TTC549 (cell line): ENCODE data around the gene SUN3.
"Not testable (repeated sequence)": the region's sequence is repeated elsewhere in the genome, so short reads cannot be mapped to it uniquely, and the experiment has no call there.

Source experiments
- FAIRE-seq: peaks from 2 replicates; lab custom pipeline; 2012; peaks lifted over from hg19 to GRCh38; lab: Jason Lieb, UNC

Gene SUN3

DNA sequence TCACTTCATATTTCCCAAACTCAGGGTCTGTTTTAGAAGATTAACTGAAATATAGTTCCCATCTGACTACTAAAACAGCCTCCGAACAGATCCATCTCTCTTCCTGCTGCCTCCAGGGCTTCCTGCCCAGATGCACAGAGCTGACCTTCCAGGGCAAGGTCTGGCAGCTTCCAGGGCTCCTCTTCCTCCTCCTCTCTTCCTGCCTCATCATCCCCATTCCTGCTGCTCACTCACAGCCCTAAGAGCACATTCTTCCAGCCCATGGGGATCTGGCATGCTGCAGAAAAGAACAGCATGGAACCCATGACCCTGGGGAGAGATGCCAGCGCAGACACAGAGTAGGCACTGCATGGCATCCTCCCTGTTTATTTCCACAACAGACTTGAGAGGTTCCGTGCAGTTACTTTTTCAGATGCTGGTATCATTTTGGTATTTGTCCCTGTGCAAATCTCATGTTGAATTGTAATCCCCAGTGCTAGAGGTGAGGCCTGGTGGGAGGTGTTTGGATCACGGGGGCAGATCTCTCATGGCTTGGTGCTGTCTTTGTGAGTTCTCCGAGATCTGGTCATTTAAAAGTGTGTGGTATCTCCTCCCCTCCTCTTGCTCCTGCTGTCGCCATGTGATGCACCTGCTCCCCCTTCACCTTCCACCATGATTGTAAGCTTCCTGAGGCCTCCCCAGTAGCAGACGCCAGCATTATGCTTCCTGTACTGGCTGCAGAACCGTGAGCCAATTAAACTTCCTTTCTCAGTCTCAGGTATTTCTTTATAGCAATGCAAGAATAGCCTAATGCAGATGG lies 85.0 kb downstream of the SUN3 start:
- no peak for FAIRE-seq

DNA sequence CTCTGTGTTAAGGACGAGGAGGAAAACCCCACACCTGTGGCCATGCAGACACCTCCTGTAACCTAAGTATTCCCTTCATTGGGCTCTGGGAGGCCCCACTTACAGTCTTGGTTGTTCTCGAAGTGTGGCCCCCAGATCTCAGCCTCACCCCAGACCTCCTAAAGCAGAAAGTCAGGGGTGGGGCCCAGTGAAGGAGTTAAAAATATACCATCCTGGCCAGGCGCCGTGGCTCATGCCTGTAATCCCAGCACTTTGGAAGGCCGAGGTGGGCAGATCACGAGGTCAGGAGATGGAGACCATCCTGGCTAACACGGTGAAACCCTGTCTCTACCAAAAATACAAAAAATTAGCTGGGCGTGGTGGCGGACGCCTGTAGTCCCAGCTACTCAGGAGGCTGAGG lies 86.3 kb downstream of the SUN3 start:
- FAIRE-seq: not testable (repeated sequence)

DNA sequence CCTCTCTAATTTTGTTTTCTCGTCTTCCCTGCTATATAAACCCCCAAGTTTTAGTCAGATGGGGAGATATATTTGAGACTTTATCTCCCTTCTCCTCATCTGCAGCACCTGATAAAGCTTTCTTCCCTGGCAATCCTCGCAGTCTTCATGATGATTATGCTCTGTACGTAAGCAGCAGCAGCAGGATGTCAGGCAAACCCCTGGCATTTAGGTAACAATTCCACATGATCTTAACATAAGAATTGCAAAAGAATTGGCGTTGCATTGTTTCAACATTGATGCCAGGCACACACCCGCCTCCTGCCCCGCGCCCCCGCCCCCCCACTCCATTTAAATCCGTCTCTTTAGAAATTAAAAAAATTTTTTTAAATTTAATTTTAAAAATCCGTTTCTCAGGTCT lies 86.8 kb downstream of the SUN3 start:
- FAIRE-seq: no peak

GRCh38 chr7:47941136-47941844 lies 87.6 kb downstream of the SUN3 start:
- FAIRE-seq: no peak

- no peak for FAIRE-seq
Measured at GRCh38 chr7:47940088-47941013, 88.6 kb downstream of the SUN3 start.

GRCh38 chr7:47939425-47940036 lies 89.4 kb downstream of the SUN3 start:
- FAIRE-seq: no peak

DNA sequence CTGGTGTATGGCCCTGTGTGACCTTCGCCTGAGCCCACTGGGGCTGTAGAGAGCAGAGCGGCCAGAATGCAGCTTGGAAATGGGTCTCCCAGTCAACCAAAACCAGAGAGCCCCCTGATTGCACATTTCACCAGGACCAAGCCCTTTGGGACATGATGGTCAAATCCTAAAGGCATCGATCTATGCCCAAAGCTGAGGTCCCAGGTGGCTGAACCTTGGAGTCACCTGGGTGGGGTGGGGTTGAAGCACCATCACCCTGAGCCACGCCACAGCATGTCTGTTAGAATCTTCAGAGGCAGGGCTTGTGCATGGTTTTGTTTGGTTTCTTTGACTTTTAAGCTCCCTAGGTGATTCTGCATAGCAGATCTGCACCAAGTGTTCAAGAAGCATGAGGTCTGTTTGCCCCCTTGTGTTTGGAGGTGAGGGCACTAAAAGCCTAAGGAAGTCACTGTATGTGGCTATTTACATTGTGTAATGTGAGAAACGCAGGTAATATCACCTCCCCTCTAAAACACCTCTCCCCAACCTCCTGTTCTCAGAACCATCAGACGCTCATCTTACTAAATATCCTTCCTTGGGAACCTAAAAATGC lies 90.2 kb downstream of the SUN3 start:
- no peak for FAIRE-seq

- FAIRE-seq: no peak
Measured at GRCh38 chr7:47937711-47938573, 91.0 kb downstream of the SUN3 start.
